ENCODE measurements around the gene TAS1R1.
A peak's percentile ranks its signal among the peaks of the same experiment; 100 is the strongest.

TAS1R1 gene

GRCh38 chr1:6601049-6601922, 46.2 kb downstream of the TAS1R1 start:
- peak overlapping the region; percentile 98 for H3K27ac ChIP-seq

GRCh38 chr1:6601923-6602668, 47.0 kb downstream of the TAS1R1 start:
- peak overlapping the region; percentile 98 for H3K27ac ChIP-seq
- DNase-seq (ENCODE audit: low read depth, low spot score) = no peak

More at GRCh38 chr1:6601049-6601922, 46.2 kb downstream of the TAS1R1 start:
- DNase-seq (ENCODE audit: low read depth, low spot score) = peak; percentile 96

- no peak for DNase-seq (ENCODE audit: low read depth, low spot score)
- peak within 1 kb of the TSS; percentile 98 for H3K27ac ChIP-seq
Measured at GRCh38 chr1:6602669-6603237, 47.6 kb downstream of the TAS1R1 start, which contains the start of gene KLHL21. Gene KLHL21, minus strand, starts transcription at chr1:6602869. Its CDS starts 52 bp downstream, at chr1:6602817.

GRCh38 chr1:6603238-6603914, 48.3 kb downstream of the TAS1R1 start:
- H3K27ac ChIP-seq = peak overlapping the region; percentile 98

GRCh38 chr1:6603915-6604558, 48.9 kb downstream of the TAS1R1 start:
- peak overlapping the region; percentile 98 for H3K27ac ChIP-seq
- no peak for DNase-seq (ENCODE audit: low read depth, low spot score)

More at GRCh38 chr1:6603238-6603914, 48.3 kb downstream of the TAS1R1 start:
- DNase-seq (ENCODE audit: low read depth, low spot score) = no peak

- DNase-seq (ENCODE audit: low read depth, low spot score) = no peak
- H3K27ac ChIP-seq = peak overlapping the region; percentile 87
Measured at GRCh38 chr1:6612641-6613360, 57.7 kb downstream of the TAS1R1 start.

GRCh38 chr1:6613361-6614018, 58.4 kb downstream of the TAS1R1 start, which contains the start of gene PHF13:
Gene PHF13, plus strand, starts transcription at chr1:6613731. Its CDS starts 336 bp downstream, at chr1:6614067.
- peak within 1 kb of the TSS; percentile 87 for H3K27ac ChIP-seq
- DNase-seq (ENCODE audit: low read depth, low spot score) = peak; percentile 95

GRCh38 chr1:6614019-6614928, 59.2 kb downstream of the TAS1R1 start:
- DNase-seq (ENCODE audit: low read depth, low spot score) = no peak
- H3K27ac ChIP-seq = peak overlapping the region; percentile 87

GRCh38 chr1:6614929-6615785, 60.0 kb downstream of the TAS1R1 start:
- no peak for DNase-seq (ENCODE audit: low read depth, low spot score)
- H3K27ac ChIP-seq = peak overlapping the region; percentile 87

GRCh38 chr1:6619045-6619444, 63.9 kb downstream of the TAS1R1 start:
- no peak for DNase-seq (ENCODE audit: low read depth, low spot score)
- H3K27ac ChIP-seq = no peak overlapping the region

GRCh38 chr1:6621429-6622391, 66.6 kb downstream of the TAS1R1 start:
- H3K27ac ChIP-seq = no peak overlapping the region
- no peak for DNase-seq (ENCODE audit: low read depth, low spot score)

GRCh38 chr1:6622396-6623152, 67.5 kb downstream of the TAS1R1 start:
- peak overlapping the region; percentile 15 for H3K27ac ChIP-seq
- no peak for DNase-seq (ENCODE audit: low read depth, low spot score)

GRCh38 chr1:6623269-6623965, 68.3 kb downstream of the TAS1R1 start:
- no peak for DNase-seq (ENCODE audit: low read depth, low spot score)
- peak overlapping the region; percentile 15 for H3K27ac ChIP-seq
